NCI-H446 treated with DMSO at 0.1 percent for 48 hours (cell line): ENCODE results near the gene GLIPR1L1.
A peak's percentile ranks its signal among the peaks of the same experiment; 100 is the strongest.
"Not testable (repeated sequence)": the region's sequence is repeated elsewhere in the genome, so short reads cannot be mapped to it uniquely, and the experiment has no call there.

Experiments
- DNase-seq: peaks from one replicate; lab custom pipeline; 2025; lab: John Stamatoyannopoulos, UW

GLIPR1L1 gene, protein sequence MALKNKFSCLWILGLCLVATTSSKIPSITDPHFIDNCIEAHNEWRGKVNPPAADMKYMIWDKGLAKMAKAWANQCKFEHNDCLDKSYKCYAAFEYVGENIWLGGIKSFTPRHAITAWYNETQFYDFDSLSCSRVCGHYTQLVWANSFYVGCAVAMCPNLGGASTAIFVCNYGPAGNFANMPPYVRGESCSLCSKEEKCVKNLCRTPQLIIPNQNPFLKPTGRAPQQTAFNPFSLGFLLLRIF

GRCh38 chr12:75334384-75335030 is at the start of gene GLIPR1L1:
Gene GLIPR1L1 (plus strand): TSS chr12:75334670. CDS start chr12:75334729, 59 bp downstream.
- no peak for DNase-seq

DNA sequence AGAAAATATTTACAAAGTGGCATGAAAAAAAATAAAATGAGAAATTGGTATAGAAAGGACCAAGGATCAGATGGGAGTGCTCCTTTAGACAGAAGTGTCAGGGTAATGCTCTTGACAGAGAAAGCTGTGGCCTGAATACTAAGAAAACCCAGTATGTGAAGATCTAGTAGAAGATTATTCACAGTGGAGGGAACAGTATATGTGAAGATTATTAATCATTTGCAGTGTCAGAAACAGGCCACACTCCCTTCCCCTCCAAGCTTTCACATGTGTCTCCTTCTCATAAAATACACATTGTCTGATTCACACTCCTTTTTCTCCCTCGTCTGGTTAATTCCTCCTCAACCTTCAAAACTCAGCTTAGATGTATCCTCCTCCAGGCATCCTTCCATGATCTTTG is 45.6 kb upstream of the GLIPR1L1 start:
- DNase-seq, result no peak

DNA sequence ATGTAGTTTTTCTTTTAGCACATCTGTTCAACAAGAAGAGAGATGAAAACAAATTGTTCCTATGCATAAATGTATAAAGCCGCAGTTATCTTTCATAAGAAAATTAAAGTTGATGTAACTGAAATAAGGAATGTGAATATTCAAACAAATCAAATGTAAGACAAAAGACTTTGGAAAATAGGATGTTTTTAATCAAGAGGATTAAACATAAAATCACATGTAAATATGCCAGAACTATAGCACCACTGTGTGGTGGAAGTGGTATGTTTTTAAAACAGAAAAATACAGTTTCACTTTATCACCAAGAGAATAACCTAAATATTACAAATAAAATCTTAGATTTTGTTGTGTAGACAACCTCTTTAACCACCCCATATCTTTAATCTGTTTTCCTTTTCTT is 44.7 kb upstream of the GLIPR1L1 start:
- peak; percentile 17 for DNase-seq

DNA sequence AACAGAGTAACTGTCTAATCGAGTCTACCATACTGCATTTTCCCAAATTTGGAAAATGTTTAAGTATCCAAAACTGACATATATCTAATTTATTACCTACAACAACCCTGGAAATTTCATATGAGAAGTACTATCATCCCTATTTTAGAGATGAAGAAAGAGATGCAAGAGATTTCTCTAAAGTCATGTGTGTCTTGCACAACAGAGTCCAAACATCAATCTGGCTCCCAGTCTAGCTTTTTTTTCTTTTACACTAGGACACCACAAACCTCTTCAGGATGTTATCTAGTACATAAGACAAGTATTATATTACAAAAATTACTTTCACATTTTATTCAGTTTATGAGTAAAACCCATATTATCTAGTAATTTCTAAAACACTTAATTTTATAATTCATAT is 43.5 kb upstream of the GLIPR1L1 start:
- no peak for DNase-seq

DNA sequence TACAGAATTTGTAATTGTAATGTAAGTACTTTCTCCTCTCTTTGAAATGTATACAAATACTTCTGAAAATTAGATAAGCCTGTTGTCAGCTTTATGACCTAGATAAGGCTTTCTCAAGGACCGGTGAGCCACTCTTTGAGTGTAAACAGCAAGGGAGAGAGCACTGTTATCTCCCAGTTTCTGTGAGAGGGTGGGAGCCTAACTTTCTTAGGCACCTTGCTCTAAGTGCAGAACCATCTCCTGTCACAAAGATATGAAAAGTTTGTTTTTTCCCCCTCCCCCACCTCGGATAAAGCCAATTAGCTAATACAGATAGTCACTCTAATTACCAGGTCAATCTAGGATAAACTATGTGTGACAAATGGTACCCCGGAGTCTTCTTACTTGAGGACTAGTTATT is 40.1 kb upstream of the GLIPR1L1 start:
- no peak for DNase-seq

GRCh38 chr12:75294797-75295196 is 39.7 kb upstream of the GLIPR1L1 start:
- no peak for DNase-seq

DNA sequence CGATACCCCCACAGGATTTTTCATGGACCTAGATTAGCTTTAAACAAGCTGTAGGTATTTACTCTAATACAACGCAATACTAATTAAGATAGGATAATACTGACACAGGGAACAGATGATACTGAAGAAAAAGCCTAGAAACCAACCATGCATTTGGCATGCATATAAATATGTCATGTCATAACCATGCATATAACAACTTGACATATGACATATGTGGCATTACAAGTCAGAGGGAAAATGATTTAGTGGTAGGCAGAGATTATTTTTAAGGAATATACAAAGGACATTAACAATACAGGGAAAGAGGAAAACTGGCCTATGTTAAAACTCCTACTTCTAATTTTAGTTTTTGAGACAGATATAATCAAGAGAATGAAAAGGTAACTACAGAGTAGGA is 32.2 kb upstream of the GLIPR1L1 start:
- no peak for DNase-seq

DNA sequence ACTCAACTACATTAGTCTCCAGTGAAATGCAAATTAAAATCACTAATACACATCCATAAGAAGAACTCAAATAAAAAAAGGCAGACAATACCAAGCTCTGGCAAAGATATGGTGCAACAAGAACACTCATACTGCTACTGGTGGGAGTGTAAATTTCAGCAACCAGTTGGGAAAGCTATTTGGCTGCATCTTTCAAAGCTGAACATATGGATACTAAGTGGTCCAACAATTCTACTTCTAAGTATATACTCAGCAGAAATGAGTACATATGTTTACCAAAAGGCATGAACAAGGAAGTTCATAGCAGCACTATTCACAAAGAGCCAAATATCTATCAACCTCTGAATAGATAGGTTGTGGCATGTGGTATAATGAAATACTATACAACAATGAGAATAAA is 31.7 kb upstream of the GLIPR1L1 start:
- peak; percentile 54 for DNase-seq

DNA sequence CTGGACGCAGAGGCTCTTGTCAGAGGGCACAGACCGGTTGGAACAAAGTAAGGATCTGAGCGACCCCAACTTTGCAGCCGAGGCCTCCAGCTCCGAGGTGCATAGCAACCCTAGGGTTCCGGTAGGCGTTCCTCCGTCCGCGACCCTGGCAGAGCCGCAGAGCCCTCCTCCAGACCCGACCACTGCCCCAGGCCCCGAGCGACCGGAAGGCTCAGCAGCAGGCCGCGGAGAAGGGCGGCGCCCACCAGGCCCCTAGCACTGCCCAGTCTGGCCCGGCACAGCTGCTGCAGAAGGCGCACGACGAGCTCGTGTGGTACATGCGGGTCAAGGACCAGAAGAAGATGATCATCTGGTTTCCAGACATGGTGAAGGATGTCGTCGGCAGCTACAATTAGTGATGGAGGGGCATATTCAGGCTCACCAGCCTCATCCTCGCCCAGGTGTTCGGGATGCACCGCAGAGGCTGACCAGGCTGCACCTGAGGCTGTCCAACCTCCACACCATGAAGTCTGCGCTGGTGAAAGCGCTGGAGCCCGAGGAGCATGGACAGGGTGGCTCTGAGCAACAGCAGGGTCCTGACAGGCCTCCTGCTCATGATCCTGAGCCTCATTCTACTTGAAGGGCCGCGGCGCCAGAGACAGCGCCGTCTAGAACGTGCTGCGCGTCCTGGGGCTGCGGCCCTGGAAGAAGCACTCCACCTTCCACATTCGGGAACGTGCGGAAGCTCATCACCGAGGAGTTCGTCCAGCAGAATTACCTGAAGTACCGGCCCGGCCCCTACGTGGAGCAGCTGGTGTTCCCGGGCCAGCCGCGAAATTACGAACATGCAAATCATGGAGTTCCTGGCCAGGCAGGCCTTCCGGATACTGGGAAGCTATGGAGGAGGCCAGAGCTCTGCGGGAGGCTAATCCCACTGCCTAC is 28.8 kb upstream of the GLIPR1L1 start:
- no peak for DNase-seq

DNA sequence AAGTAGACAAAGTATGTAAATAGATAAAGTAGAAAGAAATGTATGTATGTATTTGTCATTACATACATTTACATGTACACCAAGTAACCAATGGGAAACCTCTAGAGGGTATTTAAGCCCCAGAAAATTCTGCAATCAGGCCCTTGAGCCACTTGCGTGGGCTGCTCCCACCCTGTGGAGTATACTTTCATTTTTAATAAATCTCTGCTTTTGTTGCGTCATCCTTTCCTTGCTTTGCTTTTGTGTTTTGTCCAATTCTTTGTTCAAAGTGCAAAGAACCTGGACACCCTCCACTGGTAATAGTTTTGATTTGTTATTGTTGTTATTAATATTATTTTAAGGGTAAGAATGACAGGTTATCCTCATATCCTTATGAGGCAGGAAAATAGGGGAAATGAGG is 26.2 kb upstream of the GLIPR1L1 start:
- DNase-seq, result no peak

- DNase-seq, result no peak
Observed at GRCh38 chr12:75311369-75311768, 23.1 kb upstream of the GLIPR1L1 start.

DNA sequence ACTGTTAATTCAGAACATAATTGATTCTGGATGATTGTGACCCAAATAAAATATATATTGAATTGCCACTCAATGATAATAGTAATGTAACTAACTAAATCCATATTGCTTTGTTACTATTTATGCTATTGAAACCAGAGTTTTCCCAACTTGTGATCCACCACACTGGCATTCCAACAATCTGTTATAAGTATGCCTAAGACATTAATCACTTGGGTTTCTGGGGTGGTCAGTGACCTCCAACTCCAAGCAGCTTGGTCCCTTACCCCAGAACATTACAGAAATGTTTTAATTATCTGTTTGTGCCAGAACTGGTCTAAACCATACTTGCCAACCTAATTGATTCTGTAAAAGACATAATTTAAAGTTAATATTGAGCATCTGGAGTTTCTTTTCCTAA is 19.0 kb upstream of the GLIPR1L1 start:
- no peak for DNase-seq

DNA sequence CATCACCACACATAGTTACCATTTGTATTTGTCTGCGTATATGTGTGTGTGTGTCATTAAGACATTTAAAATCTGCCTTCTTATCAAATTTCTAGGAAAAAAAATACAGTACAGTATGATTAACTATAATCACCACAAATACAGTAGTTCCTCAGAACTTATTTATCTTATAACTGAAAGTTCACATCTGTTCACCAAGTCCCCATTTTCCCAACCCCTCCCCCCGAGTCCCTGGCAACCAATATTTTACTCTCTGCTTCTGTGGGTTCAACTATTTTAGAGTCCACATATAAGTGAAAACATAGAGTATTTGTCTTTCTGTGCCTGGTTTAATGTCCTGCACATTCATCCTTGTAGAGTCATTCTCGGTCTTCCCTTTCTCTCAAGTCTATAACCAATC is 16.7 kb upstream of the GLIPR1L1 start:
- no peak for DNase-seq

GRCh38 chr12:75322464-75322863 is 12.0 kb upstream of the GLIPR1L1 start:
- no peak for DNase-seq

- DNase-seq, result no peak
Observed at GRCh38 chr12:75323663-75324062, 10.8 kb upstream of the GLIPR1L1 start.

GRCh38 chr12:75327642-75328041 is 6.8 kb upstream of the GLIPR1L1 start:
- no peak for DNase-seq

- peak; percentile 54 for DNase-seq
Observed at GRCh38 chr12:75329918-75330826, 4.3 kb upstream of the GLIPR1L1 start, which contains the start of gene CAPS2. Gene CAPS2 (minus strand): TSS chr12:75330324. CDS start chr12:75326498, 3,826 bp downstream.

DNA sequence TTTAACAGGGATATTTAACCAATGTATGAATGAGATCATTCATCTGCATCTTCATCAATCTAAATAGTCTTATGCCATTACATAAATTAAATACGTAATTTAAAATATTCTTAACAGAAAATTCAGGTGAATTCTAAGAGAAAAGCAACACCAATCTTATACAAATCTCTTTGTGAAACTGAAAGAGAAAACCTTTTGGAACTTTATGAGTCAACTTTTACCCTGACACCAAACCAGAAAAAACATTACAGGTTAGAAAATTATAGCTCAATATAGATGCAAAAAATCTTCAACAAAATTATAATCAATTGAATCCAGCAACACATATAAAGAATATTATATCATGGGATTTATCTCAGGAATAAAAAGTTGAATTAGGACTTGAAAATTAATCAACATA is 3.4 kb downstream of the GLIPR1L1 start:
- no peak for DNase-seq

GRCh38 chr12:75341873-75342272 is 7.4 kb downstream of the GLIPR1L1 start:
- no peak for DNase-seq

GRCh38 chr12:75345531-75345930 is 11.1 kb downstream of the GLIPR1L1 start:
- DNase-seq, result no peak

GRCh38 chr12:75346215-75346614 is 11.7 kb downstream of the GLIPR1L1 start:
- DNase-seq, result not testable (repeated sequence)

- no peak for DNase-seq
Observed at GRCh38 chr12:75349946-75350345, 15.5 kb downstream of the GLIPR1L1 start.
